ENCODE data around the gene GID8. TPM values are rescaled to one million over a fixed set of nuclear protein-coding genes. Genes with fewer than 3 reads are reported as not detected.

GID8 gene
- total and polyA plus RNA-seq, 2 of the 13 experiments (the other 11 are each of a cell fraction or from before 2014, with no cell fraction given), result 39.6 to 59.8 TPM

DNA sequence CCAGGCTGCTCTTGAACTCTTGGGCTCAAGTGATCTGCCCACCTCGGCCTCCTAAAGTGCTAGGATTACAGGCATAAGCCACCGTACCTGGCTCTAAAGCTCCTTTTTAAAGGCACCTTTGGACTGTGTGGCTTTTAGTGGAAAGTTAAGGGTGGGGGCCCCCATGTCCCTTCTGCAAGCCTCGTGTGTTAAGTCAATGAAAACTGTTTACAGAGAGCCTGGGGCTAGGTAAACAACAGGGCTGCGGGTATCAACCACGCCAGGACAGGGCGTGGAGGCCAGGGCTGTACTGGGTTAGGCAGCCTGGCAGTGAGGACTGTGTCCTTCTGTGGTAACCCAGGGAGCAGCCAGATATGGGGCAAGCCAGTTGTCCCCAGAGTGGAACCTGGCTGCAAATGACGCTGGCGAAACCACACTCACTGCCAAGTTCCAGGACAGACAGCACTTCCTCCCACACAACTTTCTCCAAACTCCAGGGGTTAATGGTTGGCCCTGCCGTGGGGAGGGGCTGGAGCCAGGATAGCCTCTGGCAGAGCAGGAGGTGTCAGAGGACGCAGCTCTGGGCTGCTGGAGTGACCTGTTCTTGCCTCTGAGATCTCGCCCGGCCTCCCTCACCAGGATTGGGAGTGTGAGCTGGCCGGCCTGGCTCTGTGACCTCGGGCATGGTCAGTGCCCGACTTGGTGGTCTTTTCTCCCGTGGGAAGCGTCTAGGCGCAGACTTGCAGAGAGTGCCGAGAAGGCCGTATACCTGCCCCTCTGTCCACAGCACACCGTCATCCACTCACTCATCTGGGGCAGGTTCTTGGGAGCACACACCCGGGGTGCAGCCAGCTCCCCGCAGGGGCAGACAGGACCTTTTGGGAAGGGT is 17.8 kb downstream of the GID8 start (continued):
- TF ChIP-seq HNF1A (IDR thresholded peaks at IDR 0.05; ENCODE audit: low read depth), result peak; percentile 78
- TF ChIP-seq HNF1A (CRISPR knock-in tag; IDR thresholded peaks at IDR 0.05; ENCODE audit: borderline replicate concordance), result peak; percentile 18
- TF ChIP-seq, protein P1, sequence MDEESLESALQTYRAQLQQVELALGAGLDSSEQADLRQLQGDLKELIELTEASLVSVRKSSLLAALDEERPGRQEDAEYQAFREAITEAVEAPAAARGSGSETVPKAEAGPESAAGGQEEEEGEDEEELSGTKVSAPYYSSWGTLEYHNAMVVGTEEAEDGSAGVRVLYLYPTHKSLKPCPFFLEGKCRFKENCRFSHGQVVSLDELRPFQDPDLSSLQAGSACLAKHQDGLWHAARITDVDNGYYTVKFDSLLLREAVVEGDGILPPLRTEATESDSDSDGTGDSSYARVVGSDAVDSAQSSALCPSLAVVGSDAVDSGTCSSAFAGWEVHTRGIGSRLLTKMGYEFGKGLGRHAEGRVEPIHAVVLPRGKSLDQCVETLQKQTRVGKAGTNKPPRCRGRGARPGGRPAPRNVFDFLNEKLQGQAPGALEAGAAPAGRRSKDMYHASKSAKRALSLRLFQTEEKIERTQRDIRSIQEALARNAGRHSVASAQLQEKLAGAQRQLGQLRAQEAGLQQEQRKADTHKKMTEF (CRISPR knock-in tag; IDR thresholded peaks at IDR 0.05), result peak; percentile 99
- TF ChIP-seq EHMT2 (IDR thresholded peaks at IDR 0.05; ENCODE audit: borderline replicate concordance, low read depth, low read length), result no peak
- TF ChIP-seq, protein P2, sequence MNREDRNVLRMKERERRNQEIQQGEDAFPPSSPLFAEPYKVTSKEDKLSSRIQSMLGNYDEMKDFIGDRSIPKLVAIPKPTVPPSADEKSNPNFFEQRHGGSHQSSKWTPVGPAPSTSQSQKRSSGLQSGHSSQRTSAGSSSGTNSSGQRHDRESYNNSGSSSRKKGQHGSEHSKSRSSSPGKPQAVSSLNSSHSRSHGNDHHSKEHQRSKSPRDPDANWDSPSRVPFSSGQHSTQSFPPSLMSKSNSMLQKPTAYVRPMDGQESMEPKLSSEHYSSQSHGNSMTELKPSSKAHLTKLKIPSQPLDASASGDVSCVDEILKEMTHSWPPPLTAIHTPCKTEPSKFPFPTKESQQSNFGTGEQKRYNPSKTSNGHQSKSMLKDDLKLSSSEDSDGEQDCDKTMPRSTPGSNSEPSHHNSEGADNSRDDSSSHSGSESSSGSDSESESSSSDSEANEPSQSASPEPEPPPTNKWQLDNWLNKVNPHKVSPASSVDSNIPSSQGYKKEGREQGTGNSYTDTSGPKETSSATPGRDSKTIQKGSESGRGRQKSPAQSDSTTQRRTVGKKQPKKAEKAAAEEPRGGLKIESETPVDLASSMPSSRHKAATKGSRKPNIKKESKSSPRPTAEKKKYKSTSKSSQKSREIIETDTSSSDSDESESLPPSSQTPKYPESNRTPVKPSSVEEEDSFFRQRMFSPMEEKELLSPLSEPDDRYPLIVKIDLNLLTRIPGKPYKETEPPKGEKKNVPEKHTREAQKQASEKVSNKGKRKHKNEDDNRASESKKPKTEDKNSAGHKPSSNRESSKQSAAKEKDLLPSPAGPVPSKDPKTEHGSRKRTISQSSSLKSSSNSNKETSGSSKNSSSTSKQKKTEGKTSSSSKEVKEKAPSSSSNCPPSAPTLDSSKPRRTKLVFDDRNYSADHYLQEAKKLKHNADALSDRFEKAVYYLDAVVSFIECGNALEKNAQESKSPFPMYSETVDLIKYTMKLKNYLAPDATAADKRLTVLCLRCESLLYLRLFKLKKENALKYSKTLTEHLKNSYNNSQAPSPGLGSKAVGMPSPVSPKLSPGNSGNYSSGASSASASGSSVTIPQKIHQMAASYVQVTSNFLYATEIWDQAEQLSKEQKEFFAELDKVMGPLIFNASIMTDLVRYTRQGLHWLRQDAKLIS (CRISPR knock-in tag; IDR thresholded peaks at IDR 0.05), result peak; percentile 75; the same call in 1 of the 2 replicates
- TF ChIP-seq MBD4 (IDR thresholded peaks at IDR 0.05; ENCODE audit: borderline replicate concordance, low read length), result no peak
- peak; percentile 67 for TF ChIP-seq PHF8 (CRISPR knock-in tag; IDR thresholded peaks at IDR 0.05)
- 0 out of 2 replicates have a peak, but pooled peaks have one; percentile 54 for TF ChIP-seq ZNF557 (CRISPR knock-in tag; IDR thresholded peaks at IDR 0.05)
- peak; percentile 97 for TF ChIP-seq RXRB (CRISPR knock-in tag; IDR thresholded peaks at IDR 0.05; ENCODE audit: borderline replicate concordance)
- TF ChIP-seq ZNF33B (CRISPR knock-in tag; IDR thresholded peaks at IDR 0.05), result peak; percentile 75; the same call in 1 of the 2 replicates
- no peak; the same call in 1 of the 2 replicates for TF ChIP-seq HCFC1 (IDR thresholded peaks at IDR 0.05; ENCODE audit: low read depth, low read length)
- TF ChIP-seq KDM6A (CRISPR knock-in tag; IDR thresholded peaks at IDR 0.05; ENCODE audit: low read depth), result peak; percentile 100
- TF ChIP-seq ZSCAN31 (CRISPR knock-in tag; IDR thresholded peaks at IDR 0.05; ENCODE audit: low read depth), result peak; percentile 98
- no peak for TF ChIP-seq ZNF207 (IDR thresholded peaks at IDR 0.05; ENCODE audit: borderline replicate concordance)
- peak; percentile 79 for TF ChIP-seq ZBTB38 (CRISPR knock-in tag; IDR thresholded peaks at IDR 0.05)
- TF ChIP-seq TIGD3 (CRISPR knock-in tag; IDR thresholded peaks at IDR 0.05; ENCODE audit: borderline replicate concordance), result no peak; the same call in 1 of the 2 replicates
